GM12892 (cell line): Measurements from ENCODE around the gene CDKL4.

Experiments used
- POLR2A ChIP-seq: IDR thresholded peaks from 2 replicates; pipeline ENCODE4 v1.6.1; 2011; ENCODE audit warnings: low read depth, low read length, control low read depth
- POLR2AphosphoS5 ChIP-seq: IDR thresholded peaks from 2 replicates; pipeline ENCODE4 v1.6.1; 2011; ENCODE audit warnings: low read depth, low read length, control low read depth
- TAF1 ChIP-seq: IDR thresholded peaks from 2 replicates; pipeline ENCODE4 v1.6.1; 2011; ENCODE audit warnings: low read depth, mild to moderate bottlenecking, control low read depth, low read length, borderline replicate concordance

DNA sequence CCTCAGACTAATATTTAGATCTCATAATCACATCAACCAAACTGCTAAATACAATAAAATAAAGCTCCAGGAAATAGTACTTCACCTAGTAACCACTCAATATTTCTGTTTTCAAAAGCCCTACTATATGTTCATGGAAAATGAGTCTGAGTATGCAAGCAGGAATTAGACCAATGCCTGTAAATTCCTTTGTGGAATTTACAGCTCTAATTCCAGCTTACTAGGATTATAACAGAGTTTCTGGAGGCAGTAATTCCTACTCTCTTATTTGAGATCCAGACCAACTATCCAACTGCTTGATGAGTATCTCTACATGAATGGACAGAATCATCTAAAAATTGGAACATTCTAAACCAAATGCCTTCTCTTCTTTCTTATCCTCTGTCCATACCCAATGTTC, 11.6 kb downstream of the CDKL4 start:
- TF ChIP-seq POLR2A (no peak), TAF1 (no peak), POLR2AphosphoS5 (no peak)
